Naive thymus-derived CD4-positive, alpha-beta T cell (primary cell): ENCODE results near the gene NRG3. TPM values are rescaled to one million over a fixed set of nuclear protein-coding genes. Genes with fewer than 3 reads are reported as not detected.

Source experiments
- ATAC-seq: fragments of 150-1000 bp; cut with Tn5 transposase; 2 replicates; pipeline ENCODE4 v1.10.0; 2021; ENCODE audit warnings: mild to moderate bottlenecking, moderate library complexity
- CTCF ChIA-PET: fragments of 350-600 bp; sonication (Branson Sonifier 250); formaldehyde crosslinking; loops from one replicate; lab custom pipeline; 2021; ENCODE audit warnings: antibody characterized with exemption; lab: Charles Lee
- POLR2A ChIA-PET: fragments of 350-600 bp; sonication (Branson Sonifier 250); formaldehyde crosslinking; loops from one replicate; lab custom pipeline; 2021; ENCODE audit warnings: antibody characterized with exemption, inconsistent platforms; lab: Charles Lee
- DNase-seq, 9 donors: peaks; one replicate each; pipeline versions ENCODE4 v3.0.0 to v3.0.0-alpha.2; 2020 to 2022; ENCODE audit warnings: mixed read lengths in 1 of 9
- H3K27ac ChIP-seq: one replicate; pipeline ENCODE4 v1.7.0; 2013; ENCODE audit warnings: mild to moderate bottlenecking, low read depth, low read length, moderate library complexity
- H3K27me3 ChIP-seq, 2 donors: one replicate each; pipeline ENCODE4 v1.7.0; 2013; ENCODE audit warnings: low read length in 2 of 2, mild to moderate bottlenecking in 2 of 2, moderate library complexity in 2 of 2; ENCODE audit not compliant: control insufficient read depth in 2 of 2, insufficient read depth in 2 of 2
- H3K36me3 ChIP-seq, 3 experiments: 1 replicate in 2 of 3; 2 replicates in 1 of 3; pipeline ENCODE4 v1.7.0; 2013; ENCODE audit warnings: low read length in 3 of 3, mild to moderate bottlenecking in 3 of 3, moderate library complexity in 1 of 3; ENCODE audit not compliant: insufficient read depth in 3 of 3, control insufficient read depth in 2 of 3
- H3K4me1 ChIP-seq, 2 donors: one replicate each; pipeline ENCODE4 v1.7.0; 2013; ENCODE audit warnings: low read length in 2 of 2, mild to moderate bottlenecking in 2 of 2, moderate library complexity in 1 of 2; ENCODE audit not compliant: control insufficient read depth in 2 of 2, insufficient read depth in 2 of 2
- H3K4me3 ChIP-seq: 2 replicates; pipeline ENCODE4 v1.7.0; 2013; ENCODE audit warnings: mild to moderate bottlenecking, low read length
- H3K9me3 ChIP-seq, 3 experiments: 1 replicate in 2 of 3; 2 replicates in 1 of 3; pipeline ENCODE4 v1.7.0; 2013; ENCODE audit warnings: low read length in 3 of 3; ENCODE audit not compliant: control insufficient read depth in 2 of 3
- H3K27ac Mint-ChIP-seq, 9 donors: one replicate each; pipeline ENCODE4 v1.8.0; 2020 to 2022; ENCODE audit warnings: mixed read lengths in 9 of 9, mild to moderate bottlenecking in 8 of 9, moderate library complexity in 5 of 9, inconsistent platforms in 2 of 9
- H3K27me3 Mint-ChIP-seq, 5 donors: one replicate each; pipeline ENCODE4 v1.8.0; 2021 to 2022; ENCODE audit warnings: mixed read lengths in 5 of 5, mild to moderate bottlenecking in 1 of 5
- H3K36me3 Mint-ChIP-seq, 5 donors: one replicate each; pipeline ENCODE4 v1.8.0; 2020 to 2022; ENCODE audit warnings: mixed read lengths in 5 of 5, mild to moderate bottlenecking in 3 of 5, inconsistent platforms in 1 of 5
- H3K4me1 Mint-ChIP-seq, 7 donors: one replicate each; pipeline ENCODE4 v1.8.0; 2020 to 2022; ENCODE audit warnings: mixed read lengths in 7 of 7, mild to moderate bottlenecking in 3 of 7, inconsistent platforms in 1 of 7
- H3K4me3 Mint-ChIP-seq, 10 donors: one replicate each; pipeline ENCODE4 v1.8.0; 2020 to 2022; ENCODE audit warnings: mild to moderate bottlenecking in 10 of 10, mixed read lengths in 10 of 10, moderate library complexity in 6 of 10, inconsistent platforms in 2 of 10
- H3K9me3 Mint-ChIP-seq, 11 donors: one replicate each; pipeline ENCODE4 v1.8.0; 2020 to 2022; ENCODE audit warnings: mixed read lengths in 11 of 11, mild to moderate bottlenecking in 4 of 11, inconsistent platforms in 1 of 11, moderate library complexity in 1 of 11
- intact Hi-C, 2 donors: fragments of 100-400 bp; cut with micrococcal nuclease; formaldehyde crosslinking; loops; one replicate each; pipeline ENCODE4 v1.15.1; 2023
- polyA plus RNA-seq, 2 donors: library from polyadenylated mRNA; unstranded; fragments of 300-500 nt; fragmentation: Illumina TruSeq; gene quantifications; one replicate each; pipeline ENCODE4 v1.2.3, GENCODE V29; 2021
- total RNA-seq, 6 experiments: library from RNA in 5 of 6; stranded (reverse) in 5 of 6; gene quantifications; 1 replicate in 5 of 6; 2 replicates in 1 of 6; pipeline ENCODE4 v1.2.3 and lab custom pipeline; 2021 to 2026

Gene NRG3
- total and polyA plus RNA-seq, 7 experiments from 2014 or later: not detected

DNA sequence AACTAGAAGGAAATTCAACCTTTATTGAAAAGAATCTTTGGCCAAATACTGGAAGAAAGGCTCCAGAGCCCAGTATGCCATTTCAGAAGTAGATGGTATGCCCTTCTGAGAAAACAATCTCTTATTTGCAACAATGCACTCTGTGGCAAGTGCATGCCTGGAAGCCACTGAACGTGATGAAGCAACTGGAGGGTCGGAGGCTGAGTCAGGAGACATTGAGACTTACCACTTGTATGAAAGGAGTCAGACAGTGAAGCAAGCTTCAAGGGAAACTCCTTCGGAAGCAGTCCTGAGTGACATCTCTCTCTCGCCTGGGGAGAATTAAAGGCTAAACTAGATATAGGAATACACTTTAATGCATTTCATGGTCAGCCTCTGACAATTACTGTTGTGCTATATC lies 353.7 kb downstream of the NRG3 start:
- Mint-ChIP-seq H3K36me3 (no peaks in the 10 kb centered on the region), H3K27me3 (no peaks in the 10 kb centered on the region), H3K4me1 (no peaks in the 10 kb centered on the region), H3K4me3 (no peak overlapping the region), H3K27ac (no peak overlapping the region), H3K9me3 (peaks cover 0 to 14% (median 4%) of the 10 kb centered on the region in 11 donors)
- ChIA-PET CTCF (no interaction called here), POLR2A (no interaction called here)
- no peak overlapping the region for H3K27ac ChIP-seq
- no peaks in the 10 kb centered on the region for H3K36me3 ChIP-seq
- ATAC-seq: no peak
- DNase-seq: no peak
- no peaks in the 10 kb centered on the region for H3K9me3 ChIP-seq
- no peaks in the 10 kb centered on the region for H3K27me3 ChIP-seq
- intact Hi-C loops: no loop called here
- no peak overlapping the region for H3K4me3 ChIP-seq
- H3K4me1 ChIP-seq: no peaks in the 10 kb centered on the region

DNA sequence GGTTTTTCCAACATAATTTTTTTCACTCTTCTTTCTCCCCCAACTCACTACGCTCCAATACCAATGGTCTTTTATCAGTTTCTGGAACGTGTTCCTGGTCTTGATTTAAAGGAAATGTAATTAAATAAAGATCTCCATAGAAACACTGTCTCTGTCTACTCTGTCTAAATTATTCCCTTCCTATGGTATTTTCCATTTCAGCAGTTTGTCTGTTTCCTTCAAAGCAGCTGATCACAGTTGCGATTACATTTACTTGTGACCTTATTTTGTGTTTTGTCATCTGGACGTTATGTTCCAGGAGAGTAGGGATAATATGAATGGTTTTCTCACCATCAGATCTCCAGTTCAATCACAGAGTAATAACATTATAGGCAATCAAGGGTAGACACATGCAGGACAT lies 359.2 kb downstream of the NRG3 start:
- no peaks in the 10 kb centered on the region for H3K36me3 ChIP-seq
- H3K27me3 ChIP-seq: no peaks in the 10 kb centered on the region
- H3K27ac Mint-ChIP-seq: no peak overlapping the region
- H3K4me1 Mint-ChIP-seq: no peaks in the 10 kb centered on the region
- H3K27me3 Mint-ChIP-seq: no peaks in the 10 kb centered on the region
- H3K4me1 ChIP-seq: no peaks in the 10 kb centered on the region
- peaks cover 0 to 19% (median 6%) of the 10 kb centered on the region in 11 donors for H3K9me3 Mint-ChIP-seq
- DNase-seq (no peak), ATAC-seq (no peak)
- no peaks in the 10 kb centered on the region for H3K36me3 Mint-ChIP-seq
- POLR2A ChIA-PET: no interaction called here
- no peaks in the 10 kb centered on the region for H3K9me3 ChIP-seq
- H3K4me3 ChIP-seq: no peak overlapping the region
- intact Hi-C loops: no loop called here
- CTCF ChIA-PET: no interaction called here
- no peak overlapping the region for H3K4me3 Mint-ChIP-seq
- no peak overlapping the region for H3K27ac ChIP-seq

DNA sequence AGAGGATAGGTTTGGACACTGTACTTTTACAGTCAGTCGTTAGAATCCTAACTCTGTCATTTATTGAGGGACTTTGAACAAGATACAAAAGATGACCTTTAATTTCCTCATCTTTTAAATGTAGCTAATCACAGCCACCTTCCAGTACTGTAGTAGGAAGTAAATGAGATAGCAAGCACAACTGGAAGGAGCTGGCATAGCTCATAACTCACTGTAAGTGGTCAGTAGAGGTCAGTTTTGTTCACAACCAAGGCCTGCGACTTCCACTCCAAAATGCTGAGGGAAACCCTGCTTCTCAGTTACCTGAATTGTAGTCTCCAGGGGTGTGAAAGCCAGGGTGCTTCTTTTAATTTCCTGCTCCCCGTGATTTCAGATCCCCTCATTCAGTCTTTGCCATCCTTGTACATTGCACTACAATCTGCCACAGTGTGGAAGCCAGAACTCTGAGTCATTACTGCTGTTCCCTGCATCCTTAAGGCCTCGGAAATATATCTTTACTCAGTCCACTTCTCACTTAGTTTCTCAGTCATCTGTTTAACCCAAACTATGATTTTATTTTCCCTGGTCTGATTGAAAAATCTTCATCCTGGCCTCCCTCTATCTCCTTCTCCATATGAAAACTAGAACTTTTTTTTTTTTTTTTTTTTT lies 361.2 kb downstream of the NRG3 start:
- no peaks in the 10 kb centered on the region for H3K4me1 Mint-ChIP-seq
- Histone ChIP-seq H3K4me3 (no peak overlapping the region), H3K27ac (no peak overlapping the region), H3K4me1 (no peaks in the 10 kb centered on the region), H3K36me3 (no peaks in the 10 kb centered on the region), H3K9me3 (no peaks in the 10 kb centered on the region), H3K27me3 (no peaks in the 10 kb centered on the region)
- peaks cover 0 to 12% (median 4%) of the 10 kb centered on the region in 11 donors for H3K9me3 Mint-ChIP-seq
- no peaks in the 10 kb centered on the region for H3K27me3 Mint-ChIP-seq
- ChIA-PET POLR2A (no interaction called here), CTCF (no interaction called here)
- DNase-seq (no peak), ATAC-seq (no peak)
- no peak overlapping the region for H3K27ac Mint-ChIP-seq
- H3K36me3 Mint-ChIP-seq: no peaks in the 10 kb centered on the region
- intact Hi-C loops: no loop called here
- H3K4me3 Mint-ChIP-seq: no peak overlapping the region

DNA sequence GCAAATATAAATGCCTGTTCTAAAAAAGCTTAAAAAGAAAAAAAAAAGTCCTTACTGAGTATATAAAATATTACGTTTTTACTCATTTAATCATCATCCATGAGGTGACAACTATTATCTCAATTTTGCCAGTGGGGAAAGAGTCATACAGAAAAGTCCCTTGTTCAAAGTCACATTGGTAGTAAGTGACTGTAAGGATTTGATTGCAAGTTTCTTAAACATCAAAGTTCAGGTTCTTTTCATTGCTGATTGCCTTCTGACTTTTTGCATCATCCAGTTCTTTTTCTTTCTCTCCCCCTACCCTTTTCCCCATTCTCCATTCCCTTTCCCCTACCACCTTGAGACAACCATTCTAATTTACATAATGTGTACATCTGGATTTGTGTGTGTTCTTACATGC lies 363.3 kb downstream of the NRG3 start:
- Mint-ChIP-seq H3K27ac (no peak overlapping the region), H3K27me3 (no peaks in the 10 kb centered on the region), H3K4me1 (no peaks in the 10 kb centered on the region), H3K9me3 (peaks cover 0 to 11% (median 4%) of the 10 kb centered on the region in 11 donors), H3K4me3 (no peak overlapping the region), H3K36me3 (no peaks in the 10 kb centered on the region)
- ATAC-seq (no peak), DNase-seq (no peak)
- ChIA-PET CTCF (no interaction called here), POLR2A (no interaction called here)
- Histone ChIP-seq H3K27ac (no peak overlapping the region), H3K4me3 (no peak overlapping the region), H3K9me3 (no peaks in the 10 kb centered on the region), H3K27me3 (no peaks in the 10 kb centered on the region), H3K36me3 (no peaks in the 10 kb centered on the region), H3K4me1 (no peaks in the 10 kb centered on the region)
- intact Hi-C loops: no loop called here

DNA sequence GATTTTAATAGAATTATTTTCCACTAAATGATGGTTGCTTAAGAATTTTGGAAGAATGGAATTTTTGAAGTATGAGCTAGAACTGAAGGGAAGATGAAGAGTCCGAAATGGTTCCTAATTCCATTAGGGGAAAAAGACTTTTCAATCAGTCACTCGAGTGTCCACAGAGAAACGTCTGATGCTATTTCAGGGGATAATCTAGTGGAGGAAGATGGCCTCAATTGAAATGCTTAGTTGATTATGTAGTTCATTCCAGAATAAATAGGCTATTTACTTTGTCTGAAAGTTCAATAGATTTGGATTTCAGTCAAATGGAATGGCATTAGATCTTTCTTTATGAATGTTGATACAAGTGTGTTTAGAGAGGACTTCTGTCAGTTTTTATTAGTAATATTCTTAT lies 365.4 kb downstream of the NRG3 start:
- H3K27me3 Mint-ChIP-seq: no peaks in the 10 kb centered on the region
- peaks cover 0 to 5% (median 2%) of the 10 kb centered on the region in 11 donors for H3K9me3 Mint-ChIP-seq
- no peaks in the 10 kb centered on the region for H3K27me3 ChIP-seq
- no peak overlapping the region for H3K4me3 ChIP-seq
- no peaks in the 10 kb centered on the region for H3K9me3 ChIP-seq
- no peak overlapping the region for H3K4me3 Mint-ChIP-seq
- CTCF ChIA-PET: no interaction called here
- no peaks in the 10 kb centered on the region for H3K36me3 ChIP-seq
- DNase-seq: no peak
- no peaks in the 10 kb centered on the region for H3K4me1 Mint-ChIP-seq
- H3K27ac Mint-ChIP-seq: no peak overlapping the region
- POLR2A ChIA-PET: no interaction called here
- H3K4me1 ChIP-seq: no peaks in the 10 kb centered on the region
- H3K36me3 Mint-ChIP-seq: no peaks in the 10 kb centered on the region
- ATAC-seq: no peak
- H3K27ac ChIP-seq: no peak overlapping the region
- intact Hi-C loops: no loop called here

DNA sequence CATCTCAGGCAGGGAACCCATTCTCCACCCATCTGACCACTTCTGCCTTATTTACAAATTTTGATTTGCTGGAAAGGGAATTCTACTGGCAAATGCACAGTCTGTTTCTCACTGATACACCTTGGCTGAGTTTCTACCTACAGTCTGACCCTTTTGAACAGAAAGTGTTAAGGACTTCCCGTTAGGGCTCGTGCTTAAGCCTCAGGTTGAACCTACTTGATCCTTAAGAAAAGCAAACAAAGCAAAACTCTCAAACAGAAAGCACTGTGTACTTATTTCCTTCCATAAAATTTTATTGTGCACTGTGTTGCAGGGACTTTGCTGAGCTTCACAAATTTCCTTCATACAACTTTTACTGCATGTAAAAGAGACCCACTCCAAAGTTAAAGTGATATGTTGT lies 367.8 kb downstream of the NRG3 start:
- Mint-ChIP-seq H3K27ac (no peak overlapping the region), H3K9me3 (peaks cover 0 to 5% (median 0%) of the 10 kb centered on the region in 11 donors), H3K4me3 (no peak overlapping the region), H3K27me3 (no peaks in the 10 kb centered on the region), H3K36me3 (no peaks in the 10 kb centered on the region), H3K4me1 (no peaks in the 10 kb centered on the region)
- no peak overlapping the region for H3K27ac ChIP-seq
- intact Hi-C loops: no loop called here
- ChIA-PET CTCF (no interaction called here), POLR2A (no interaction called here)
- DNase-seq (no peak), ATAC-seq (no peak)
- H3K9me3 ChIP-seq: no peaks in the 10 kb centered on the region
- H3K4me1 ChIP-seq: no peaks in the 10 kb centered on the region
- no peak overlapping the region for H3K4me3 ChIP-seq
- no peaks in the 10 kb centered on the region for H3K36me3 ChIP-seq
- H3K27me3 ChIP-seq: no peaks in the 10 kb centered on the region

DNA sequence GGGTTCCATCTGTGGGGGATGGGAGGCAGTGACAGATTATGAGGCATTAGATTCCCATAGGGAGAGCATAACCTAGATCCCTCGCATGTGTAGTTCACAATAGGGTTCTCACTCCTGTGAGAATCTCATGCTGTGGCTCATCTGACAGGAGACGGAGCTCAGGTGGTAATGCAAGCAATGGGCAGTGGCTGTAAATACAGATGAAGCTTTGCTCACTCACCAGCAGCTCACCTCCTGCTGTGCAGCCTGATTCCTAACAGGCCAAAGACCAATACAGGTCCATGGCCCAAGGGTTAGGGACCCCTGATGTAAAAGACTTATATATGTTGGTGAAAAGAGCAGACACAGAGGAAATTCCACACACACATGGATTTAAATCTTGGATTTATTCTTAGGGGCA lies 370.2 kb downstream of the NRG3 start:
- no peak overlapping the region for H3K4me3 ChIP-seq
- H3K4me1 ChIP-seq: no peaks in the 10 kb centered on the region
- H3K4me1 Mint-ChIP-seq: no peaks in the 10 kb centered on the region
- no peak for ATAC-seq
- H3K27me3 ChIP-seq: no peaks in the 10 kb centered on the region
- H3K9me3 Mint-ChIP-seq: peaks cover 0 to 6% (median 0%) of the 10 kb centered on the region in 11 donors
- no peak overlapping the region for H3K27ac ChIP-seq
- H3K36me3 Mint-ChIP-seq: no peaks in the 10 kb centered on the region
- CTCF ChIA-PET: no interaction called here
- intact Hi-C loops: no loop called here
- no peak overlapping the region for H3K4me3 Mint-ChIP-seq
- DNase-seq: no peak
- H3K9me3 ChIP-seq: no peaks in the 10 kb centered on the region
- H3K27me3 Mint-ChIP-seq: no peaks in the 10 kb centered on the region
- no peaks in the 10 kb centered on the region for H3K36me3 ChIP-seq
- H3K27ac Mint-ChIP-seq: no peak overlapping the region
- POLR2A ChIA-PET: no interaction called here
